ENCODE results near the gene RNF186.

DNA sequence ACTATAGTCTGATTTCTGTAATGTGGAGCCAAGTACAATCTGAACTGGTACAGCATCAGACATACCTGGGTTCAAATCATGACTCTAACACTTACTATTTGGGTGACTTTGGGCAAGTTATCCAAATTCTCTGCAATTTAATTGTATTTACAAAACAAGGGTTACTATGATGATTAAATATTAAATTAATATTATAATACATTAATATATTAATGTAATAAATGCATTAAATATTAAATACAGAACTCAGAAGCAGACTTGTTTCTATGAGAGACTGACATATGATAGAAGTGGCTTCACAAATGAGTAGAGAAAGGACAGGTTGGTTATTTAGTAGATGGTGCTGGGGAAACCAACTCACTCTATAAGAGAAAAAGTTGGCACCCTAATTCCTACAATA lies 39.8 kb upstream of the RNF186 start:
- TF ChIP-seq, protein P1, sequence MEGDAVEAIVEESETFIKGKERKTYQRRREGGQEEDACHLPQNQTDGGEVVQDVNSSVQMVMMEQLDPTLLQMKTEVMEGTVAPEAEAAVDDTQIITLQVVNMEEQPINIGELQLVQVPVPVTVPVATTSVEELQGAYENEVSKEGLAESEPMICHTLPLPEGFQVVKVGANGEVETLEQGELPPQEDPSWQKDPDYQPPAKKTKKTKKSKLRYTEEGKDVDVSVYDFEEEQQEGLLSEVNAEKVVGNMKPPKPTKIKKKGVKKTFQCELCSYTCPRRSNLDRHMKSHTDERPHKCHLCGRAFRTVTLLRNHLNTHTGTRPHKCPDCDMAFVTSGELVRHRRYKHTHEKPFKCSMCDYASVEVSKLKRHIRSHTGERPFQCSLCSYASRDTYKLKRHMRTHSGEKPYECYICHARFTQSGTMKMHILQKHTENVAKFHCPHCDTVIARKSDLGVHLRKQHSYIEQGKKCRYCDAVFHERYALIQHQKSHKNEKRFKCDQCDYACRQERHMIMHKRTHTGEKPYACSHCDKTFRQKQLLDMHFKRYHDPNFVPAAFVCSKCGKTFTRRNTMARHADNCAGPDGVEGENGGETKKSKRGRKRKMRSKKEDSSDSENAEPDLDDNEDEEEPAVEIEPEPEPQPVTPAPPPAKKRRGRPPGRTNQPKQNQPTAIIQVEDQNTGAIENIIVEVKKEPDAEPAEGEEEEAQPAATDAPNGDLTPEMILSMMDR (conservative IDR thresholded peaks at IDR 0.05 in 1 of 2, IDR thresholded peaks at IDR 0.05 in 1 of 2; ENCODE audit: extremely low read depth in 1 of 2, insufficient read depth in 1 of 2, low read depth in 1 of 2, low read length in 2 of 2), result no peak
- no peak for TF ChIP-seq EZH2 (IDR thresholded peaks at IDR 0.05; ENCODE audit: borderline replicate concordance, low read length)

Measured in mammary epithelial cell (primary cell).